Mesenchymal stem cell (in vitro differentiated cells and primary cell): ENCODE data around the gene SLC5A1.
A peak's percentile ranks its signal among the peaks of the same experiment; 100 is the strongest.

Experiments used
- DNase-seq: peaks from one replicate; pipeline ENCODE4 v3.0.0-alpha.2; 2013
- H2AFZ ChIP-seq: one replicate; pipeline ENCODE4 v1.6.1; 2013; ENCODE audit warnings: low read depth, mild to moderate bottlenecking, control low read depth, inconsistent platforms, low read length, moderate library complexity
- H2AK5ac ChIP-seq: 2 replicates; pipeline ENCODE4 v1.6.1; 2013; ENCODE audit warnings: low read length, moderate library complexity, mild to moderate bottlenecking, inconsistent platforms; ENCODE audit not compliant: severe bottlenecking
- H2BK120ac ChIP-seq: one replicate; pipeline ENCODE4 v1.6.1; 2013; ENCODE audit warnings: low read depth, mild to moderate bottlenecking, inconsistent platforms, low read length, moderate library complexity
- H2BK12ac ChIP-seq, 2 experiments: one replicate each; pipeline ENCODE4 v1.6.1; 2013; ENCODE audit warnings: inconsistent platforms in 2 of 2, low read length in 2 of 2, mild to moderate bottlenecking in 2 of 2, moderate library complexity in 2 of 2, control low read depth in 1 of 2
- H2BK15ac ChIP-seq: one replicate; pipeline ENCODE4 v1.6.1; 2013; ENCODE audit warnings: mild to moderate bottlenecking, low read depth, inconsistent platforms; ENCODE audit not compliant: poor library complexity, severe bottlenecking
- H2BK5ac ChIP-seq: 2 replicates; pipeline ENCODE4 v1.6.1; 2013; ENCODE audit warnings: low read depth, mild to moderate bottlenecking, low read length, control low read depth, inconsistent platforms; ENCODE audit not compliant: poor library complexity, severe bottlenecking
- H3K14ac ChIP-seq, 2 experiments: one replicate each; pipeline ENCODE4 v1.6.1; 2013; ENCODE audit warnings: inconsistent platforms in 2 of 2, low read length in 2 of 2, control low read depth in 1 of 2, mild to moderate bottlenecking in 1 of 2, moderate library complexity in 1 of 2
- H3K18ac ChIP-seq, 2 experiments: one replicate each; pipeline ENCODE4 v1.6.1; 2013; ENCODE audit warnings: inconsistent platforms in 2 of 2, low read length in 2 of 2, control low read depth in 1 of 2, low read depth in 1 of 2, mild to moderate bottlenecking in 1 of 2
- H3K23ac ChIP-seq, 2 experiments: one replicate each; pipeline ENCODE4 v1.6.1; 2013; ENCODE audit warnings: inconsistent platforms in 2 of 2, low read length in 2 of 2, mild to moderate bottlenecking in 2 of 2, moderate library complexity in 2 of 2, control low read depth in 1 of 2
- H3K27ac ChIP-seq: 2 replicates; pipeline ENCODE4 v1.5.1; 2013; ENCODE audit warnings: mild to moderate bottlenecking, moderate library complexity, low read length, control low read depth, inconsistent platforms; ENCODE audit not compliant: poor library complexity, severe bottlenecking
- H3K27me3 ChIP-seq, 2 experiments: 2 replicates each; pipeline versions ENCODE4 v1.6.1 to v1.7.0; 2013; ENCODE audit warnings: low read length in 2 of 2, mild to moderate bottlenecking in 2 of 2, moderate library complexity in 2 of 2, control low read depth in 1 of 2, inconsistent platforms in 1 of 2; ENCODE audit not compliant: control insufficient read depth in 1 of 2, insufficient read depth in 1 of 2
- H3K36me3 ChIP-seq, 2 experiments: 2 replicates each; pipeline versions ENCODE4 v1.6.1 to v1.7.0; 2013; ENCODE audit warnings: low read length in 2 of 2, control low read depth in 1 of 2, inconsistent platforms in 1 of 2, low read depth in 1 of 2, mild to moderate bottlenecking in 1 of 2; ENCODE audit not compliant: insufficient read depth in 2 of 2, control insufficient read depth in 1 of 2
- H3K4ac ChIP-seq, 2 experiments: one replicate each; pipeline ENCODE4 v1.6.1; 2013; ENCODE audit warnings: inconsistent platforms in 2 of 2, low read length in 2 of 2, mild to moderate bottlenecking in 2 of 2, moderate library complexity in 2 of 2, control low read depth in 1 of 2, low read depth in 1 of 2
- H3K4me1 ChIP-seq: 2 replicates; pipeline ENCODE4 v1.6.1; 2013; ENCODE audit warnings: low read depth, low read length, control low read depth; ENCODE audit not compliant: control insufficient read depth, insufficient read depth
- H3K4me2 ChIP-seq: 2 replicates; pipeline ENCODE4 v1.6.1; 2013; ENCODE audit warnings: low read length, mild to moderate bottlenecking, inconsistent platforms; ENCODE audit not compliant: poor library complexity, severe bottlenecking
- H3K4me3 ChIP-seq, 2 experiments: 2 replicates each; pipeline versions ENCODE4 v1.5.1 to v1.7.0; 2013; ENCODE audit warnings: low read length in 2 of 2, mild to moderate bottlenecking in 2 of 2, control low read depth in 1 of 2, low read depth in 1 of 2; ENCODE audit not compliant: insufficient read depth in 1 of 2
- H3K79me1 ChIP-seq: replicated peaks from 2 replicates; pipeline ENCODE4 v1.6.1; 2013; ENCODE audit warnings: mild to moderate bottlenecking, control low read depth, low read length, inconsistent platforms; ENCODE audit not compliant: poor library complexity, severe bottlenecking
- H3K9ac ChIP-seq: 2 replicates; pipeline ENCODE4 v1.7.0; 2013; ENCODE audit warnings: mild to moderate bottlenecking, low read length, moderate library complexity
- H3K9me3 ChIP-seq: 2 replicates; pipeline ENCODE4 v1.7.0; 2013; ENCODE audit warnings: mild to moderate bottlenecking, low read length; ENCODE audit not compliant: control insufficient read depth
- H4K8ac ChIP-seq: one replicate; pipeline ENCODE4 v1.6.1; 2013; ENCODE audit warnings: inconsistent platforms, mild to moderate bottlenecking, low read length, moderate library complexity
- H4K91ac ChIP-seq: one replicate; pipeline ENCODE4 v1.6.1; 2013; ENCODE audit warnings: mild to moderate bottlenecking, low read length, inconsistent platforms
- WGBS: methylation state at CpG from one replicate; pipeline ENCODE4 v1.1.7; 2013; ENCODE audit warnings: mixed read lengths; 5-methylcytosine and 5-hydroxymethylcytosine counted together

SLC5A1 gene

DNA sequence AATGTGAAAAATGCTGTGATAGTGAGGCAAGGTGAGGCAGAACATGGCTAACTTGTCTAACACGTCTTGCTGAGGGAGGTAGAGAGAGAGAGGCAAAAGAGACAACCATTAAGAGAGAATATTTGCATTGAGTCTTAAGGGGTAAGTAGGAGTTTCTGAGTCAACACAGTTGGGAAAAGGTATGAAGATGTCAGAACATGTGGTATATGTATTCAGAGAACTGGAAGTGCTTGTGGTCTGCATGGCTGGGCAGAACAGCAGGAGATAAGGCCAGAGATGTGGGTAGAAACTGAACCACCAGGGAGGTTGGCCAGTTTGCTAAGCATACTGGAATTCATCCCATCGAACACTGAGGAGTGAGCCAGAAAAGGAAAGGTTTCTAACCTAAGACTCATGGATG is 25.0 kb upstream of the SLC5A1 start:
- H3K9me3 ChIP-seq = peaks cover 19% of the 10 kb centered on the region
- no peaks in the 10 kb centered on the region for H3K4me1 ChIP-seq
- H3K14ac ChIP-seq = no peak overlapping the region
- H3K27me3 ChIP-seq = no peaks in the 10 kb centered on the region
- H2AFZ ChIP-seq = no peak overlapping the region
- DNase-seq = no peak
- H4K8ac ChIP-seq = no peak overlapping the region
- no peak overlapping the region for H3K4me3 ChIP-seq
- no peak overlapping the region for H3K4me2 ChIP-seq
- no peak overlapping the region for H2AK5ac ChIP-seq
- H3K79me1 ChIP-seq = no peaks in the 10 kb centered on the region
- no peak overlapping the region for H2BK120ac ChIP-seq
- H3K4ac ChIP-seq = no peak overlapping the region
- H3K18ac ChIP-seq = no peak overlapping the region
- no peak overlapping the region for H3K23ac ChIP-seq
- no peak overlapping the region for H3K27ac ChIP-seq
- H2BK15ac ChIP-seq = no peak overlapping the region
- no peak overlapping the region for H3K9ac ChIP-seq
- 56% methylated on average over 2 of the region's 2 CpGs for WGBS
- H4K91ac ChIP-seq = no peak overlapping the region
- no peak overlapping the region for H2BK5ac ChIP-seq
- H3K36me3 ChIP-seq = no peaks in the 10 kb centered on the region
- H2BK12ac ChIP-seq = no peak overlapping the region

DNA sequence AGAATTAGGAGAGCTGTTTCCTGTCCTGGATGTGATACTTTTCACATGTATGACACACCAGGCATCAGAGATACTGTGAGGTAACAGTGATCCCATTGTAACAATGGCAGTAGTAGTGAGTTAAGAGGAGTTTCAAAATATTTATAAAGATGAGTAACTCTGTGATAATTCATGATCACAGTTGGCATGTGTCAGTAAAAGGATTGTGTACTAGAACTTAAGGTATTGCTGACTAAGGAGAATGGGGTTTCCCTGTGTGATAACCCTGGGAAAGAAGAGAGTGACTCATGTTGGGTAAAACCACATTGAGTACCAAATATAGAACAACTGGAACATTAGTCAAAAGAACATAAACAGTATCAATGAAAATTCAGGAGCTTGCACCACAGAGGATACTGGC is 22.9 kb upstream of the SLC5A1 start:
- no peak overlapping the region for H3K27ac ChIP-seq
- H3K79me1 ChIP-seq = no peaks in the 10 kb centered on the region
- H4K91ac ChIP-seq = no peak overlapping the region
- H3K36me3 ChIP-seq = no peaks in the 10 kb centered on the region
- no peak overlapping the region for H3K4me2 ChIP-seq
- no peak overlapping the region for H2AFZ ChIP-seq
- no peak overlapping the region for H2BK120ac ChIP-seq
- DNase-seq = peak; percentile 85
- H2BK15ac ChIP-seq = no peak overlapping the region
- no peak overlapping the region for H2AK5ac ChIP-seq
- peaks cover 6% of the 10 kb centered on the region for H3K9me3 ChIP-seq
- no peak overlapping the region for H2BK12ac ChIP-seq
- no peak overlapping the region for H3K9ac ChIP-seq
- H2BK5ac ChIP-seq = no peak overlapping the region
- peaks cover 0 to 4% of the 10 kb centered on the region in 2 experiments for H3K27me3 ChIP-seq
- no peak overlapping the region for H3K23ac ChIP-seq
- H3K18ac ChIP-seq = no peak overlapping the region
- H3K14ac ChIP-seq = no peak overlapping the region
- no peak overlapping the region for H3K4ac ChIP-seq
- H3K4me1 ChIP-seq = no peaks in the 10 kb centered on the region
- no peak overlapping the region for H3K4me3 ChIP-seq
- no peak overlapping the region for H4K8ac ChIP-seq

DNA sequence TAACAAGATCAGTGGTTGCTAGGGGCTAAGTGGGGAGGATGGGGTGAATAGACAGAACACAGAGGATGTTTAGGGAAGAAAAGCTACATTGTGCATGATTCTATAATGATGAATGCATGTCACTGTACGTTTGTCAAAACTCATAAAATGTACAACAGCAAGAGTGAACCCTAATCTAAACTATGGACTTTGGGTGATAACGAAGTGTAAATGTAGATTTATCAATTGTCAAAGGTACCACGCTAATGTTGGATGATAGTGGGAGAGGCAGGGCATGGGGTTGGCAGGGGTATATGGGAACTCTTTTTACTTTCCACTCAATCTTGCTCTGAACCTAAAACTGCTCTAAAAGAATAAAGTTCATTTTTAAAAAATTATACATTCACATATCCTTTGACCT is 21.3 kb upstream of the SLC5A1 start:
- Histone ChIP-seq H2BK5ac (no peak overlapping the region), H2BK120ac (no peak overlapping the region), H3K4ac (no peak overlapping the region), H3K9me3 (peaks cover 2% of the 10 kb centered on the region), H2AK5ac (no peak overlapping the region), H2AFZ (no peak overlapping the region), H3K4me2 (no peak overlapping the region), H3K79me1 (no peaks in the 10 kb centered on the region), H3K4me3 (no peak overlapping the region), H3K14ac (no peak overlapping the region), H3K4me1 (no peaks in the 10 kb centered on the region), H3K23ac (no peak overlapping the region), H3K27me3 (peaks cover 0 to 6% of the 10 kb centered on the region in 2 experiments), H4K91ac (no peak overlapping the region), H3K18ac (no peak overlapping the region), H4K8ac (no peak overlapping the region), H2BK15ac (no peak overlapping the region), H3K9ac (no peak overlapping the region), H3K27ac (no peak overlapping the region), H2BK12ac (no peak overlapping the region), H3K36me3 (no peaks in the 10 kb centered on the region)
- no peak for DNase-seq
- WGBS = 67% methylated on average over 1 of the region's 3 CpGs

DNA sequence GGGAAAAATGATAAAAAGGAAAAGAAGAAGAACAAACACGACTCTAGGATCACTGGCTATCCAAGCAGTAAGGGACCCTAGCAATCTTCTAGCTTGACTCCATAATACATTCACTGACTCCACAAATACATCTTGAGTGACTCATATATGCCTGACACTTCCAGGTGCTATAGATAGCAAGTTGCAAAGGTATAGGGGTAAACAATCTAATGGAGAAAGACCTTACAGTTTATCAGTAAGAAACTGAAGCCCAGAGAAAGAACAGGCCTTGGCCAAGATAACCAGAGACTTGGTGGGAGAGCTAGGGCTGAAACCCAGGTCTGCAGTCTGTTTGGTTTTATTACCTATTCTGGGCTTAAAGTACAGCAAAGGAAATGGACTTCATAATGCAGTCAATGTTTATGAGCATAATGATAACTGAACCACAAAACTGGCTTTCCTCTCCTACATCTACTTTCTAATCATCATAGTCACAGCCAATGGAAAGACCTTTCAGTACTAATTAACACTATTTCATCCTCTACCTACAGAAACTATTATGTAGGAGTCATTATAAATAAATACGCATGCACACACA is 19.7 kb upstream of the SLC5A1 start:
- Histone ChIP-seq H3K9ac (no peak overlapping the region), H3K9me3 (peaks cover 2% of the 10 kb centered on the region), H2BK120ac (no peak overlapping the region), H2BK12ac (no peak overlapping the region), H2AFZ (no peak overlapping the region), H2BK15ac (no peak overlapping the region), H3K18ac (no peak overlapping the region), H3K4me2 (no peak overlapping the region), H2AK5ac (no peak overlapping the region), H3K4ac (no peak overlapping the region), H3K14ac (no peak overlapping the region), H3K79me1 (no peaks in the 10 kb centered on the region), H3K36me3 (no peaks in the 10 kb centered on the region), H3K23ac (no peak overlapping the region), H2BK5ac (no peak overlapping the region), H3K4me3 (no peak overlapping the region), H4K8ac (no peak overlapping the region), H3K27me3 (peaks cover 0 to 6% of the 10 kb centered on the region in 2 experiments), H3K4me1 (no peaks in the 10 kb centered on the region), H4K91ac (no peak overlapping the region), H3K27ac (no peak overlapping the region)
- WGBS = 92% methylated on average over 1 of the region's 2 CpGs
- DNase-seq = no peak
